ENCODE data around the gene SYNGAP1.

SYNGAP1 gene

DNA sequence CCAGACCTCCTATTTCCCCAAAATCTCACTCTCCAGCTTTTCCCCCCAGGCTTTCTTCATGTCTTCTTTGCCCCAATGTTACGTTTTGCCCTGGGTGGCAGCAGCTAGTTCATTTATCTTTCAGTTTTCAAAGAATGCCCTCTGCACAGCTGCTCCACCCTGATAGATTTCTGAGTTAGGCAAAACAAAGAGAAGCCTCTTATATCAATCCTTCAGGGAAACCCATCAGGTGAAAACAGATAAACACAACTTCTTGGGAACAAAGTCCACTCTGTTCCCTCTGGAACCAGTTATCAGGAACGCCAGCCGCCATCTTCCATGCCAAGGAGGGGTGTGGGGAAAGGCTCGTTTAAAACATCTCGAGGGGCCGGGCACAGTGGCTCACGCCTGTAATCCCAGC, 68.5 kb downstream of the SYNGAP1 start:
- Histone ChIP-seq H3K27ac (ENCODE audit: low read length) (no peak overlapping the region), H3K9me3 (ENCODE audit: insufficient read depth, low read length, severe bottlenecking) (no peaks in the 10 kb centered on the region), H3K4me3 (ENCODE audit: low read depth in 1 of 2, low read length in 2 of 2) (no peak overlapping the region), H2AFZ (ENCODE audit: low read depth, low read length) (no peak overlapping the region), H3K36me3 (ENCODE audit: insufficient read depth, low read length) (no peaks in the 10 kb centered on the region), H3K27me3 (ENCODE audit: insufficient read depth, low read length, poor library complexity) (no peaks in the 10 kb centered on the region), H3K79me2 (ENCODE audit: insufficient read depth, low read length) (no peaks in the 10 kb centered on the region), H3K9ac (ENCODE audit: low read depth, low read length) (no peak overlapping the region), H4K20me1 (ENCODE audit: insufficient read depth, low read length) (no peaks in the 10 kb centered on the region), H3K4me1 (ENCODE audit: insufficient read depth, low read length) (no peaks in the 10 kb centered on the region), H3K4me2 (ENCODE audit: insufficient read depth, low read length) (no peak overlapping the region)
- ATAC-seq (ENCODE audit: insufficient read depth, low read depth) (no peak), DNase-seq (no peak)
- TF ChIP-seq, protein P1, sequence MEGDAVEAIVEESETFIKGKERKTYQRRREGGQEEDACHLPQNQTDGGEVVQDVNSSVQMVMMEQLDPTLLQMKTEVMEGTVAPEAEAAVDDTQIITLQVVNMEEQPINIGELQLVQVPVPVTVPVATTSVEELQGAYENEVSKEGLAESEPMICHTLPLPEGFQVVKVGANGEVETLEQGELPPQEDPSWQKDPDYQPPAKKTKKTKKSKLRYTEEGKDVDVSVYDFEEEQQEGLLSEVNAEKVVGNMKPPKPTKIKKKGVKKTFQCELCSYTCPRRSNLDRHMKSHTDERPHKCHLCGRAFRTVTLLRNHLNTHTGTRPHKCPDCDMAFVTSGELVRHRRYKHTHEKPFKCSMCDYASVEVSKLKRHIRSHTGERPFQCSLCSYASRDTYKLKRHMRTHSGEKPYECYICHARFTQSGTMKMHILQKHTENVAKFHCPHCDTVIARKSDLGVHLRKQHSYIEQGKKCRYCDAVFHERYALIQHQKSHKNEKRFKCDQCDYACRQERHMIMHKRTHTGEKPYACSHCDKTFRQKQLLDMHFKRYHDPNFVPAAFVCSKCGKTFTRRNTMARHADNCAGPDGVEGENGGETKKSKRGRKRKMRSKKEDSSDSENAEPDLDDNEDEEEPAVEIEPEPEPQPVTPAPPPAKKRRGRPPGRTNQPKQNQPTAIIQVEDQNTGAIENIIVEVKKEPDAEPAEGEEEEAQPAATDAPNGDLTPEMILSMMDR (IDR thresholded peaks at IDR 0.05; ENCODE audit: borderline replicate concordance, extremely low read depth, low read length, poor library complexity, severe bottlenecking), result no peak
- TF ChIP-seq EZH2 (IDR thresholded peaks at IDR 0.05; ENCODE audit: borderline replicate concordance, low read depth, low read length, severe bottlenecking), result no peak

DNA sequence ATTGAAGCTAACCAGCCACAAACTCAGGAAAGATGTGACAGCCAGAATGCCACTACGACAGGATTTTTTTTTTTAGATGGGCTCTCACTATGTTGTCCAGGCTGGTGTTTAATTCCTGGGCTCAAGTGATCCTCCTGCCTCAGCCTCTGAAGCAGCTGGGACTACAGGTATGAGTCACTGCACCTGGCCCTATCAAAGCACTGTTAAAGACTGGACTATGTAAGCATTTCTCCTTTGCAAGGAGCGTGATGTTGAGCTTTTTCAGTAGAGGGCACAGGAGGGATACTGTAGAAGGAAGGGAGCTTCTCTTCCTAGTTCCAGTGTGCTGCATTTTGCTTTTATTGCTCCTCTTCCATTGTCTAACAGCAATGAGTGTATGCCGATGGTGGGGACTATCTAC, 70.3 kb downstream of the SYNGAP1 start:
- DNase-seq, result no peak
- TF ChIP-seq EZH2 (IDR thresholded peaks at IDR 0.05; ENCODE audit: borderline replicate concordance, low read depth, low read length, severe bottlenecking), result no peak
- TF ChIP-seq, protein P1 (IDR thresholded peaks at IDR 0.05; ENCODE audit: borderline replicate concordance, extremely low read depth, low read length, poor library complexity, severe bottlenecking), result no peak
- Histone ChIP-seq H3K9ac (ENCODE audit: low read depth, low read length) (no peak overlapping the region), H3K4me1 (ENCODE audit: insufficient read depth, low read length) (no peaks in the 10 kb centered on the region), H3K4me2 (ENCODE audit: insufficient read depth, low read length) (no peak overlapping the region), H3K36me3 (ENCODE audit: insufficient read depth, low read length) (no peaks in the 10 kb centered on the region), H3K79me2 (ENCODE audit: insufficient read depth, low read length) (no peaks in the 10 kb centered on the region), H4K20me1 (ENCODE audit: insufficient read depth, low read length) (no peaks in the 10 kb centered on the region), H2AFZ (ENCODE audit: low read depth, low read length) (no peak overlapping the region), H3K27me3 (ENCODE audit: insufficient read depth, low read length, poor library complexity) (no peaks in the 10 kb centered on the region), H3K4me3 (ENCODE audit: low read depth in 1 of 2, low read length in 2 of 2) (no peak overlapping the region), H3K27ac (ENCODE audit: low read length) (no peak overlapping the region), H3K9me3 (ENCODE audit: insufficient read depth, low read length, severe bottlenecking) (no peaks in the 10 kb centered on the region)
- no peak for ATAC-seq (ENCODE audit: insufficient read depth, low read depth)

DNA sequence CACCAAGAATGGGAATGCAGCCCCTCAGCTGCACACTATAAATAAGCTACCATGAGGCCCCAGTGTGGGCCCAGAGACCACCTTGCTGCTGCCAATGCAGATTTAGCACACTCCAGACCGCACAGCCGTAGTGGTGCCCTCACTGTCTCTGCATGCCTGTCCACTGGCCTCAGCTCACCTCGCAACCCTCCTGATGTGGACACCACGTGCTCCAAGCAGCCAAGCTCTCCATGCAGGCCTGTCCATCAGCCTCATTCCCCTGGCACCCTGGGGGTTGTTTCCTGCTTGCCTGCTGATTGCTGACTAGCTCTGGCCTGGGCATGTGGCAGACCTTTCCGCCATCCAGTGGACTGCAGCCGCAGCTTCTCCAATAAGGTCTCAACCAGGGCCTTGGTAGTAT, 70.8 kb downstream of the SYNGAP1 start:
- Histone ChIP-seq H2AFZ (ENCODE audit: low read depth, low read length) (no peak overlapping the region), H3K79me2 (ENCODE audit: insufficient read depth, low read length) (no peaks in the 10 kb centered on the region), H3K9me3 (ENCODE audit: insufficient read depth, low read length, severe bottlenecking) (no peaks in the 10 kb centered on the region), H3K27me3 (ENCODE audit: insufficient read depth, low read length, poor library complexity) (no peaks in the 10 kb centered on the region), H3K36me3 (ENCODE audit: insufficient read depth, low read length) (no peaks in the 10 kb centered on the region), H3K27ac (ENCODE audit: low read length) (no peak overlapping the region), H3K4me1 (ENCODE audit: insufficient read depth, low read length) (no peaks in the 10 kb centered on the region), H3K4me3 (ENCODE audit: low read depth in 1 of 2, low read length in 2 of 2) (no peak overlapping the region), H3K9ac (ENCODE audit: low read depth, low read length) (no peak overlapping the region), H4K20me1 (ENCODE audit: insufficient read depth, low read length) (no peaks in the 10 kb centered on the region), H3K4me2 (ENCODE audit: insufficient read depth, low read length) (no peak overlapping the region)
- DNase-seq (no peak), ATAC-seq (ENCODE audit: insufficient read depth, low read depth) (no peak)
- no peak for TF ChIP-seq EZH2 (IDR thresholded peaks at IDR 0.05; ENCODE audit: borderline replicate concordance, low read depth, low read length, severe bottlenecking)
- TF ChIP-seq, protein P1 (IDR thresholded peaks at IDR 0.05; ENCODE audit: borderline replicate concordance, extremely low read depth, low read length, poor library complexity, severe bottlenecking), result no peak

DNA sequence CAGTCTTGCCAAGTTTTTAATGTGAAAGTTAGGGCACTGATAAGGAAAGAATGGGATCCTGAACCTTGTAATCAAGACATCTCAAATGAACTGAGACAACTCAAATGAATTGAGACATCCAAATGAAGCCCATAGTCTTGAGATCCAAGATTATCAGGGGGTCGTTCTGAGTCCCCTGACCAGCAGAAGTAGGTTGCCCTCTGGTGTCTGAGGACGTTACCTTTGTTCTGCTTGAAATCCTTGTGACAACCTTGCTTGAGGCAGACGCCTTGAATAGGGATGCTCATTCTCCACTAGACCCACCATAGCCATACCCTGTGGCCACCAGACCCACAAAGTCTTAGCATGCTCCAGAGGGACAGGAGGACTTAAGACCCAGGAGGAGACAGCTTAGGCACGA, 72.2 kb downstream of the SYNGAP1 start:
- Histone ChIP-seq H3K9ac (ENCODE audit: low read depth, low read length) (no peak overlapping the region), H3K36me3 (ENCODE audit: insufficient read depth, low read length) (no peaks in the 10 kb centered on the region), H3K27me3 (ENCODE audit: insufficient read depth, low read length, poor library complexity) (no peaks in the 10 kb centered on the region), H3K4me1 (ENCODE audit: insufficient read depth, low read length) (no peaks in the 10 kb centered on the region), H3K9me3 (ENCODE audit: insufficient read depth, low read length, severe bottlenecking) (no peaks in the 10 kb centered on the region), H3K4me2 (ENCODE audit: insufficient read depth, low read length) (no peak overlapping the region), H4K20me1 (ENCODE audit: insufficient read depth, low read length) (no peaks in the 10 kb centered on the region), H3K79me2 (ENCODE audit: insufficient read depth, low read length) (no peaks in the 10 kb centered on the region), H2AFZ (ENCODE audit: low read depth, low read length) (no peak overlapping the region), H3K27ac (ENCODE audit: low read length) (no peak overlapping the region), H3K4me3 (ENCODE audit: low read depth in 1 of 2, low read length in 2 of 2) (no peak overlapping the region)
- no peak for ATAC-seq (ENCODE audit: insufficient read depth, low read depth)
- no peak for DNase-seq
- TF ChIP-seq EZH2 (IDR thresholded peaks at IDR 0.05; ENCODE audit: borderline replicate concordance, low read depth, low read length, severe bottlenecking), result no peak
- TF ChIP-seq, protein P1 (IDR thresholded peaks at IDR 0.05; ENCODE audit: borderline replicate concordance, extremely low read depth, low read length, poor library complexity, severe bottlenecking), result peak; percentile 28

Data from DND-41 (cell line).